Neuronal stem cell (in vitro differentiated cells): Measurements from ENCODE around the gene CCNI.
"Not testable (repeated sequence)": the region's sequence is repeated elsewhere in the genome, so short reads cannot be mapped to it uniquely, and the experiment has no call there.

Experiments used
- DNase-seq: peaks from one replicate; pipeline ENCODE4 v3.0.0-alpha.2; 2013; ENCODE audit warnings: low spot score
- H2AFZ ChIP-seq: one replicate; pipeline ENCODE4 v1.6.1; 2013; ENCODE audit warnings: mild to moderate bottlenecking, low read length, inconsistent platforms
- H2AK5ac ChIP-seq: 2 replicates; pipeline ENCODE4 v1.6.1; 2013; ENCODE audit warnings: low read depth, mild to moderate bottlenecking, inconsistent platforms, low read length, moderate library complexity, mixed read lengths
- H2BK120ac ChIP-seq: 2 replicates; pipeline ENCODE4 v1.6.1; 2013; ENCODE audit warnings: low read depth, mild to moderate bottlenecking, inconsistent platforms, low read length, moderate library complexity, mixed read lengths
- H2BK12ac ChIP-seq: one replicate; pipeline ENCODE4 v1.6.1; 2013; ENCODE audit warnings: low read length, inconsistent platforms
- H2BK15ac ChIP-seq: 2 replicates; pipeline ENCODE4 v1.6.1; 2013; ENCODE audit warnings: mild to moderate bottlenecking, low read length, inconsistent platforms, mixed read lengths
- H2BK5ac ChIP-seq: one replicate; pipeline ENCODE4 v1.6.1; 2013; ENCODE audit warnings: inconsistent platforms, mild to moderate bottlenecking, low read length, moderate library complexity
- H3K14ac ChIP-seq: one replicate; pipeline ENCODE4 v1.6.1; 2013; ENCODE audit warnings: low read length, inconsistent platforms
- H3K18ac ChIP-seq: 2 replicates; pipeline ENCODE4 v1.6.1; 2013; ENCODE audit warnings: low read length, inconsistent platforms
- H3K23ac ChIP-seq: 2 replicates; pipeline ENCODE4 v1.6.1; 2013; ENCODE audit warnings: low read depth, mild to moderate bottlenecking, mixed read lengths, low read length, inconsistent platforms; ENCODE audit not compliant: poor library complexity
- H3K27ac ChIP-seq: replicated peaks from 3 replicates; pipeline ENCODE4 v1.5.1; 2013; ENCODE audit warnings: low read length, inconsistent platforms
- H3K27me3 ChIP-seq, 3 experiments: 2 replicates each; pipeline ENCODE4 v1.6.1; 2013; ENCODE audit warnings: low read length in 3 of 3, mild to moderate bottlenecking in 2 of 3, inconsistent platforms in 1 of 3, low read depth in 1 of 3, mixed read lengths in 1 of 3, moderate library complexity in 1 of 3; ENCODE audit not compliant: control insufficient read depth in 3 of 3, insufficient read depth in 3 of 3
- H3K36me3 ChIP-seq, 2 donors: replicated peaks in 1 of 2; 2 replicates each; pipeline ENCODE4 v1.6.1; 2013; ENCODE audit warnings: low read length in 2 of 2; ENCODE audit not compliant: control insufficient read depth in 2 of 2, insufficient read depth in 2 of 2
- H3K4ac ChIP-seq: 2 replicates; pipeline ENCODE4 v1.6.1; 2013; ENCODE audit warnings: inconsistent platforms, mild to moderate bottlenecking, low read length, moderate library complexity
- H3K4me1 ChIP-seq, 2 donors: 1 replicate in 1 of 2; 2 replicates in 1 of 2; pipeline ENCODE4 v1.6.1; 2013; ENCODE audit warnings: low read length in 2 of 2, low read depth in 1 of 2; ENCODE audit not compliant: control insufficient read depth in 2 of 2, insufficient read depth in 1 of 2
- H3K4me2 ChIP-seq: one replicate; pipeline ENCODE4 v1.6.1; 2013; ENCODE audit warnings: mild to moderate bottlenecking, low read length, inconsistent platforms; ENCODE audit not compliant: insufficient read depth, poor library complexity, severe bottlenecking
- H3K4me3 ChIP-seq, 2 donors: 2 replicates each; pipeline ENCODE4 v1.5.1; 2013; ENCODE audit warnings: low read length in 2 of 2, mild to moderate bottlenecking in 2 of 2, inconsistent platforms in 1 of 2, moderate library complexity in 1 of 2
- H3K79me1 ChIP-seq: one replicate; pipeline ENCODE4 v1.6.1; 2013; ENCODE audit warnings: low read depth, mild to moderate bottlenecking, inconsistent platforms, low read length, moderate library complexity
- H3K9ac ChIP-seq: one replicate; pipeline ENCODE4 v1.6.1; 2013; ENCODE audit warnings: mild to moderate bottlenecking, low read depth, low read length, inconsistent platforms; ENCODE audit not compliant: poor library complexity
- H3K9me3 ChIP-seq, 2 donors: replicated peaks in 1 of 2; 2 replicates each; pipeline versions ENCODE3 to v1.6.1; 2013; ENCODE audit warnings: low read length in 2 of 2, mild to moderate bottlenecking in 2 of 2, inconsistent platforms in 1 of 2, low read depth in 1 of 2, mixed read lengths in 1 of 2, moderate library complexity in 1 of 2; ENCODE audit not compliant: control insufficient read depth in 2 of 2, insufficient read depth in 1 of 2
- H4K8ac ChIP-seq: one replicate; pipeline ENCODE4 v1.6.1; 2013; ENCODE audit warnings: low read depth, mild to moderate bottlenecking, inconsistent platforms, low read length, moderate library complexity
- H4K91ac ChIP-seq: one replicate; pipeline ENCODE4 v1.6.1; 2013; ENCODE audit warnings: low read length, low read depth, mild to moderate bottlenecking, inconsistent platforms; ENCODE audit not compliant: poor library complexity
- WGBS, 2 donors: extraction: QIAGEN DNeasy Blood & Tissue Kit; methylation state at CpG; one replicate each; pipeline ENCODE4 v1.1.7; 2013; ENCODE audit warnings: missing lambda C conversion rate in 2 of 2, mixed read lengths in 1 of 2; ENCODE audit not compliant: insufficient read length in 2 of 2, insufficient replicate concordance in 1 of 2; ENCODE audit errors: extremely low coverage in 2 of 2; 5-methylcytosine and 5-hydroxymethylcytosine counted together

Gene CCNI

GRCh38 chr4:77040270-77040669 is 35.5 kb downstream of the CCNI start:
- Histone ChIP-seq H2AK5ac (no peak overlapping the region), H3K14ac (no peak overlapping the region), H2BK15ac (no peak overlapping the region), H3K27ac (no peak overlapping the region), H3K4me3 (no peak overlapping the region), H4K91ac (no peak overlapping the region), H3K36me3 (peaks cover 5 to 68% of the 10 kb centered on the region in 2 donors), H4K8ac (no peak overlapping the region), H3K18ac (no peak overlapping the region), H3K4me1 (no peaks in the 10 kb centered on the region), H3K27me3 (no peaks in the 10 kb centered on the region), H3K79me1 (no peaks in the 10 kb centered on the region), H3K4me2 (no peak overlapping the region), H3K23ac (no peak overlapping the region), H3K9ac (no peak overlapping the region), H2BK5ac (no peak overlapping the region), H2AFZ (no peak overlapping the region), H3K4ac (no peak overlapping the region), H3K9me3 (no peaks in the 10 kb centered on the region), H2BK120ac (no peak overlapping the region), H2BK12ac (no peak overlapping the region)
- WGBS, 2 donors, result no CpG with 5 or more reads among the region's 1 CpG
- no peak for DNase-seq

DNA sequence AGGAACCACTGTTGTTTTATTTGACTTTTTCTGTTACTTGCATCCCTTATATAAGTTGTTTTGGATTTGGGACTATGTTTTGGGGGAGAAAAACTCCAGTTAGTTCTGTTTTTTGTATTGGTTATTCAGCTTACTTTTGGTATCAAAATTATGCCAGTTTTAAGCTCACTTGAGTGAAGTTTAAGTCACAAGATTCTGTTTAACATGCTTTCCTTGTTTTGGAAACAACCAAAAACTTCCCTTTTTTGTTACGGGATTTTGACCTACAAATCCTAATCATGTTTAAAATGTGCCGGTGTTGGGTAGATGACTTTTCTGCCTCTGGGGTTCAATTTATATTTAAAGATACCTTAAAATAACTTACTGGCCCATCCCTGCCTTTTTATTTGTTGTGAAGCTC is 36.0 kb downstream of the CCNI start:
- H3K4me1 ChIP-seq, result no peaks in the 10 kb centered on the region
- no peak overlapping the region for H3K23ac ChIP-seq
- WGBS, 2 donors, result no CpG with 5 or more reads among the region's 2 CpGs
- no peaks in the 10 kb centered on the region for H3K79me1 ChIP-seq
- H3K4me3 ChIP-seq, result no peak overlapping the region
- peaks cover 7 to 69% of the 10 kb centered on the region in 2 donors for H3K36me3 ChIP-seq
- H3K27me3 ChIP-seq, result no peaks in the 10 kb centered on the region
- no peak overlapping the region for H3K18ac ChIP-seq
- H2AFZ ChIP-seq, result no peak overlapping the region
- H2AK5ac ChIP-seq, result no peak overlapping the region
- no peak overlapping the region for H2BK120ac ChIP-seq
- H3K27ac ChIP-seq, result no peak overlapping the region
- no peak overlapping the region for H3K14ac ChIP-seq
- no peak overlapping the region for H2BK5ac ChIP-seq
- no peak for DNase-seq
- no peak overlapping the region for H3K4me2 ChIP-seq
- H4K91ac ChIP-seq, result no peak overlapping the region
- no peak overlapping the region for H2BK12ac ChIP-seq
- no peak overlapping the region for H2BK15ac ChIP-seq
- H3K9ac ChIP-seq, result no peak overlapping the region
- no peaks in the 10 kb centered on the region for H3K9me3 ChIP-seq
- H3K4ac ChIP-seq, result no peak overlapping the region
- H4K8ac ChIP-seq, result no peak overlapping the region

DNA sequence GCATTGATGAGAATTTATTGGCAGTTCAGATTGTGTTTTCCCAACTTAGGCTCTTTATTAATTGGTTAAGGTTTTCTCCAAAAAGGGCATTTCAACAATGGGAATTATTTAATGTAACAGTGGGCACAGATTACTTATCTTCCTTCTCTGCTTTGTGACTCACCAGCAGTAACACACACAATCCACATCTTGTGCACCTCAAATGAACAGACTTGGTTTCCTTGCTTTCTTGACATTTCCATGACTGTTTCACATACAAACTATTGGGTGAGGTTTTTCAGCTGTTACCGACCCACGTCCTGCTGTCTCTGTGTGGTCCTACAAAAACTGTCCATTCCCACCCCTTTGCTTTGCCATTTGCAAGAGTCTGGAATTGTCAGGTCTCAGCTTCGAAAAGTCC is 38.1 kb downstream of the CCNI start:
- H3K27ac ChIP-seq, result no peak overlapping the region
- no peak overlapping the region for H2BK12ac ChIP-seq
- no peak overlapping the region for H3K14ac ChIP-seq
- H3K9ac ChIP-seq, result no peak overlapping the region
- no peaks in the 10 kb centered on the region for H3K9me3 ChIP-seq
- no peaks in the 10 kb centered on the region for H3K27me3 ChIP-seq
- H4K91ac ChIP-seq, result no peak overlapping the region
- no peak overlapping the region for H3K4me3 ChIP-seq
- no peak overlapping the region for H2BK5ac ChIP-seq
- H3K36me3 ChIP-seq, result peaks cover 15 to 87% of the 10 kb centered on the region in 2 donors
- H3K4ac ChIP-seq, result no peak overlapping the region
- H3K4me2 ChIP-seq, result no peak overlapping the region
- no peak for DNase-seq
- no peak overlapping the region for H2BK120ac ChIP-seq
- no CpG with 5 or more reads among the region's 3 CpGs for WGBS, 2 donors
- H2AK5ac ChIP-seq, result no peak overlapping the region
- H3K79me1 ChIP-seq, result no peaks in the 10 kb centered on the region
- no peak overlapping the region for H3K23ac ChIP-seq
- H3K4me1 ChIP-seq, result no peaks in the 10 kb centered on the region
- no peak overlapping the region for H3K18ac ChIP-seq
- H4K8ac ChIP-seq, result no peak overlapping the region
- no peak overlapping the region for H2BK15ac ChIP-seq
- H2AFZ ChIP-seq, result no peak overlapping the region

- H2BK12ac ChIP-seq, H4K91ac ChIP-seq, H3K79me1 ChIP-seq, H3K27me3 ChIP-seq, H2BK15ac ChIP-seq, H3K27ac ChIP-seq, H3K23ac ChIP-seq, H3K4ac ChIP-seq, H4K8ac ChIP-seq, H3K9ac ChIP-seq, H3K4me2 ChIP-seq, DNase-seq, H2BK5ac ChIP-seq, H3K18ac ChIP-seq, H2AK5ac ChIP-seq, H2BK120ac ChIP-seq, H2AFZ ChIP-seq, H3K14ac ChIP-seq, H3K9me3 ChIP-seq, H3K4me3 ChIP-seq, H3K4me1 ChIP-seq: not testable (repeated sequence)
- WGBS, 2 donors, result no CpG with 5 or more reads among the region's 5 CpGs
- peaks cover 18 to 93% of the 10 kb centered on the region in 2 donors for H3K36me3 ChIP-seq
Observed at GRCh38 chr4:77037168-77037567, 38.6 kb downstream of the CCNI start.
